HG03432 (cell line): ENCODE results near the gene ATP6V1F.

Experiments
- ATAC-seq: cut with Tn5 transposase; IDR thresholded peaks from one replicate; pipeline ENCODE4 v1.9.1; 2021; ENCODE audit warnings: mild to moderate bottlenecking, moderate library complexity; ENCODE audit not compliant: unreplicated experiment

Gene ATP6V1F

GRCh38 chr7:128847721-128848211 lies 14.9 kb upstream of the ATP6V1F start:
- ATAC-seq: no peak

- ATAC-seq: no peak
These were observed 14.1 kb upstream of the ATP6V1F start for GRCh38 chr7:128848289-128849155.

- no peak for ATAC-seq
These were observed 13.5 kb upstream of the ATP6V1F start for GRCh38 chr7:128849156-128849515.

- ATAC-seq: no peak
These were observed 12.7 kb upstream of the ATP6V1F start for GRCh38 chr7:128849804-128850490.

- no peak for ATAC-seq
These were observed 10.0 kb upstream of the ATP6V1F start for GRCh38 chr7:128852537-128853254.

- ATAC-seq: no peak
These were observed 8.9 kb upstream of the ATP6V1F start for GRCh38 chr7:128853799-128854198.

- ATAC-seq: no peak
These were observed 8.3 kb upstream of the ATP6V1F start for GRCh38 chr7:128854396-128854795.

GRCh38 chr7:128855559-128855958 lies 7.1 kb upstream of the ATP6V1F start:
- no peak for ATAC-seq

- ATAC-seq: no peak
These were observed 6.5 kb upstream of the ATP6V1F start for GRCh38 chr7:128856001-128856718.

GRCh38 chr7:128858380-128859231 lies 4.0 kb upstream of the ATP6V1F start:
- no peak for ATAC-seq

GRCh38 chr7:128859232-128860157 lies 3.2 kb upstream of the ATP6V1F start:
- ATAC-seq: no peak

- ATAC-seq: no peak
These were observed 2.2 kb upstream of the ATP6V1F start for GRCh38 chr7:128860158-128861073.

GRCh38 chr7:128861957-128862570 lies 592 bp upstream of the ATP6V1F start:
- ATAC-seq: no peak

- ATAC-seq: peak; percentile 40
These were observed 855 bp downstream of the ATP6V1F start for GRCh38 chr7:128863433-128863989.

- no peak for ATAC-seq
These were observed 2.6 kb downstream of the ATP6V1F start for GRCh38 chr7:128865303-128865702.

GRCh38 chr7:128865996-128866877 lies 3.6 kb downstream of the ATP6V1F start:
- no peak for ATAC-seq
